ENCODE measurements around the gene DDX17. TPM values are rescaled to one million over a fixed set of nuclear protein-coding genes. Genes with fewer than 3 reads are reported as not detected.

The DDX17 gene
- total RNA-seq, 2 donors from 2014 or later = 403 to 467 TPM

- 75 to 77% methylated on average over 10 to 11 of the region's 11 CpGs for WGBS, 2 donors
- ATAC-seq = no peak
- H3K27ac ChIP-seq = no peak overlapping the region
- no peak for DNase-seq
- H3K9me3 ChIP-seq = no peaks in the 10 kb centered on the region
- intact Hi-C loops (cut with DNase I) = no loop called here
- H3K4me1 ChIP-seq = peaks cover 13% of the 10 kb centered on the region
- H3K4me3 ChIP-seq = no peak overlapping the region
- peaks cover 0 to 13% of the 10 kb centered on the region in 2 donors for H3K27me3 ChIP-seq
- no peak for TF ChIP-seq CTCF (IDR thresholded peaks at IDR 0.05)
- TF ChIP-seq POLR2A (IDR thresholded peaks at IDR 0.05) = no peak
- no peaks in the 10 kb centered on the region for H3K36me3 ChIP-seq (replicated peaks in 1 of 2; ENCODE audit: insufficient read depth in 1 of 2, low read depth in 2 of 2)
Measured at GRCh38 chr22:38453066-38453672, 52.9 kb downstream of the DDX17 start.

- Histone ChIP-seq H3K27me3 (peaks cover 0 to 13% of the 10 kb centered on the region in 2 donors), H3K36me3 (replicated peaks in 1 of 2; ENCODE audit: insufficient read depth in 1 of 2, low read depth in 2 of 2) (no peaks in the 10 kb centered on the region), H3K9me3 (no peaks in the 10 kb centered on the region), H3K4me1 (peaks cover 13% of the 10 kb centered on the region), H3K27ac (no peak overlapping the region), H3K4me3 (no peak overlapping the region)
- intact Hi-C loops (cut with DNase I) = no loop called here
- ATAC-seq = no peak
- WGBS, 2 donors = 35 to 41% methylated on average over 18 to 24 of the region's 25 CpGs
- TF ChIP-seq POLR2A (IDR thresholded peaks at IDR 0.05) = no peak
- no peak for TF ChIP-seq CTCF (IDR thresholded peaks at IDR 0.05)
- DNase-seq = peak in 2 of 4 donors; percentile 33 to 40
Measured at GRCh38 chr22:38452373-38453065, 53.6 kb downstream of the DDX17 start.

GRCh38 chr22:38451864-38452263 lies 54.2 kb downstream of the DDX17 start:
- peaks cover 13% of the 10 kb centered on the region for H3K4me1 ChIP-seq
- H3K4me3 ChIP-seq = no peak overlapping the region
- TF ChIP-seq POLR2A (IDR thresholded peaks at IDR 0.05) (no peak), CTCF (IDR thresholded peaks at IDR 0.05) (no peak)
- intact Hi-C loops (cut with DNase I) = no loop called here
- no peaks in the 10 kb centered on the region for H3K9me3 ChIP-seq
- H3K27ac ChIP-seq = no peak overlapping the region
- H3K36me3 ChIP-seq (replicated peaks in 1 of 2; ENCODE audit: insufficient read depth in 1 of 2, low read depth in 2 of 2) = no peaks in the 10 kb centered on the region
- peaks cover 0 to 13% of the 10 kb centered on the region in 2 donors for H3K27me3 ChIP-seq
- 33 to 83% methylated on average over 1 to 4 of the region's 4 CpGs for WGBS, 2 donors
- ATAC-seq (no peak), DNase-seq (no peak)

GRCh38 chr22:38451404-38451803 lies 54.7 kb downstream of the DDX17 start:
- peaks cover 13% of the 10 kb centered on the region for H3K4me1 ChIP-seq
- peaks cover 0 to 13% of the 10 kb centered on the region in 2 donors for H3K27me3 ChIP-seq
- no peaks in the 10 kb centered on the region for H3K9me3 ChIP-seq
- ATAC-seq (no peak), DNase-seq (no peak)
- TF ChIP-seq CTCF (IDR thresholded peaks at IDR 0.05) (no peak), POLR2A (IDR thresholded peaks at IDR 0.05) (no peak)
- H3K27ac ChIP-seq = no peak overlapping the region
- no peak overlapping the region for H3K4me3 ChIP-seq
- H3K36me3 ChIP-seq (replicated peaks in 1 of 2; ENCODE audit: insufficient read depth in 1 of 2, low read depth in 2 of 2) = no peaks in the 10 kb centered on the region
- 92 to 100% methylated on average over 2 of the region's 2 CpGs for WGBS, 2 donors
- intact Hi-C loops (cut with DNase I) = no loop called here
